GM18870 (cell line): ENCODE measurements around the gene ZBTB44.

Source experiments
- ATAC-seq: cut with Tn5 transposase; IDR thresholded peaks from one replicate; pipeline ENCODE4 v1.9.1; 2021; ENCODE audit warnings: moderate library complexity; ENCODE audit not compliant: unreplicated experiment

ZBTB44 gene

DNA sequence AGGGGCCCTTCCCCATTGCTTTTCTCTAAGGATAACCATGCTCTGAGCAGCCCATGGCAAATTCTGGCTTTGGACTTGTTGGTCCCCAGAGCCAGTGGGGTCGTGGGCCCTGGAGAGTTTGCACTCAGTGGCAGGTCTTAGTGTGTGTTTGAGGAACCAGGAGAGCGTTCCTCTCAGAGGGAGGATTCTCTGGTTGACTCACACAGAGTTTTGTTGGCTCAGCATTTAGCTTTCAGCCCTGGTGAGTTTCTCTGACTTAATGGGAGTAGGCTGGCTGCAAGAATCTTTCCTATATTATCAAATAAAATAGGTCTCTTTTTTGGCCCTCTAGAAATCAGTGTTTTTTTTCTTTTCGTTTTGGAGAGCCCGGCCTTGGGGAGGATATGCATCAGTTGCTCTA lies 134.2 kb downstream of the ZBTB44 start:
- no peak for ATAC-seq

DNA sequence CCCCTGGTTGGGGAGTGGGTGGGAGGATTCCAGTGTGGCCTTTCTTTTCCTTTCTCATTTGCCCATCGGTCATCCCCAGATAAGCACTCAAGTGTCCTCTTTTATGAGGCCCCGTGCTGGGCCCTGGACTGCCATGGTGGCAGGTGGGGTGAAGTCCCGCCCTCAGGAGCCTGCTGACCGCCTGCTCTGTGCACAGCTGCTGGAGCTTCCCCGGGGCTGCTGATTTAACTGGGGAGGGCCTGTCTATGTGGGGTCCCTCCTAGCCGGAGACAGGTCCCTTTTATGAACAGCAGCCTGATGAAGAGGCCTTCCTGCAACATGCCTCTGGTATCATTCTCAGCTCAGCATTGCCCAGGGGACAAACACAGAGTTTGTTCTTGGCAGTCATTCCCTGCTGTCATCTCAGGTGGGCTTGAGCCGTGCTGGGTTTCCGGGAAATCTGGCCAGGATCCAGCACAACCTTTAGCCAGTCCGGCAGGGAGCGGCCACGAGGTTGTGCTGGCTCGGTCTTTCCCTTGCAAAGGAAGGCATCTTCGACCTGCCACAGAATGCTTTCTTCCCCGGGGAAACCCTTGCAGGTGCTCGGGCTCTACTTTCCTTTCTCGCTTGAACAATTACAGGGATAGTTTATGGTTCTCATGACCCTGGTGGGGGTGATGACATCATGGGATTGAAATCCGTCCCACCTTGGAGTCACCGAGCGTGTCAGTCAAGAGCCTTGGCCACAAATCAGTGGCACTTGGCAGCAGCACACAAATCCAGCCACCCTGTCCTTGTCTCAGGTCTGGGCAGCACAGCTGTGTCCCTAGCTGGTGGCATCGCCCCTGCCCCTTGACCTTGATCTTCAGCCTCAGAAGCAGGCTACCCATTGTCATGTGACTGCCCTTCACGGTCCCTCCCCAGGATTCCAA lies 135.1 kb downstream of the ZBTB44 start:
- ATAC-seq: no peak

DNA sequence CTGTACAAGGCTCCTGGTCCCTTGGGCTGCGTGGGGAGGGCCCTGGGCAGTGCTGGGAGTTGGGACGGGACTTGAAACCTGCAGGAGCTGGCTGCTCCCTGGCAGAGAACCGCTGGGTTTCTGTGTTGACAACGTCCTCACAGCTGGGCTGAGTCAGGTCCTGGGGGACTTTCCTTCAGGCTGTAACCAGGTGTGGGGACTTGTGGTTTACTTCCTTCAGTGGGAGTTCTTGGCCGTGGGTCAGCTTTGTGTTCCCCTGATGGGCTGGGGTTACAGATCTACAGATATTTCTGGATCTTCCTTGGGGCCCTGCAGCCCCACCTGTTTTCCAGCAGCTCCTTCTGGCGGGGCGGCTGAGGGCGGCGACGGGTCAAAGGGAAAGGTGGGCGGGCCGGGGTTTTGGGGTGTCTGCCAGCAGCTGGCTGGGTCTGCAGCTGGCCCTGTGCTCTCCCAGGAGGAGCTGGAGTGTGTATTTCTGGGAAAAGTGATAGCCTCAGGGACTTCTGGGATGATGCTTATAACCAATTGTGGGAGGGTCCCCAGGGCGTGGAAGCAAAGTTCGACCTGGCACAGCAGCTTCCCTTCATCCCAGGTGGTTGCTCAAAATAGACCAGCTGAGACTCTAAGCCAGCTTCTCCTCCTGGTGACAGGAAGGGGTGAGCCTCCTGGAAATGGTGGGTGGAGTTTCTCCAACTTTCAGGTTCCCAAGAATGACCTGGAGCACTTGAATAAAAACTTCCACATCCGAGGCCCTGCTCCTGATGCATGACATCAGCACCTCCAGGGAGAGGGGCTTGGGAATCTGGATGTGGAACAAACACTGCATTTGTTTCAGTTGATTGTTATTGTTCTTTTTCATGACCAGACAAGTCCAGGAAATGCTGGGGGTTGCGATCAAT lies 136.0 kb downstream of the ZBTB44 start:
- ATAC-seq: no peak

DNA sequence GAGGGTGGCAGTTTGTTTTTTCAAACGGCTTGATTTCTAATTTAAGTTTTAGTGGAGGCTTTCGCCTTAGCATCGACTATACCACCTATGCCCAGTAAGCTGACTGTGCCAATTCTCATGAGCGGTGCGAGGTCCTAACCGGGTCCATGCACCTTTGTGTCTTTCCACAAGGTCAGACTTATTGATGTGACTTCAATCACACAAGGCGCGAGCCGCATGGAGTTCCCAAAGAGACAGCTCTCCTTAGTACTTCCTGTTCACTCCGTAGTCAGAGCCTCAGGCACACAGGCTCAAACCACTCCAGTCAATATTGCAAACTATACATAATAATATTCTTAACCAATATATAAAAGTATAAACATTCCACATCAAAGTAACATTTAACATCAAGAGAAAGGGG lies 136.9 kb downstream of the ZBTB44 start:
- no peak for ATAC-seq
